ENCODE results near the gene TNFRSF9.

- TF ChIP-seq CBX5 (IDR thresholded peaks at IDR 0.05; ENCODE audit: borderline replicate concordance, low read depth) = no peak
- TF ChIP-seq, protein P1, sequence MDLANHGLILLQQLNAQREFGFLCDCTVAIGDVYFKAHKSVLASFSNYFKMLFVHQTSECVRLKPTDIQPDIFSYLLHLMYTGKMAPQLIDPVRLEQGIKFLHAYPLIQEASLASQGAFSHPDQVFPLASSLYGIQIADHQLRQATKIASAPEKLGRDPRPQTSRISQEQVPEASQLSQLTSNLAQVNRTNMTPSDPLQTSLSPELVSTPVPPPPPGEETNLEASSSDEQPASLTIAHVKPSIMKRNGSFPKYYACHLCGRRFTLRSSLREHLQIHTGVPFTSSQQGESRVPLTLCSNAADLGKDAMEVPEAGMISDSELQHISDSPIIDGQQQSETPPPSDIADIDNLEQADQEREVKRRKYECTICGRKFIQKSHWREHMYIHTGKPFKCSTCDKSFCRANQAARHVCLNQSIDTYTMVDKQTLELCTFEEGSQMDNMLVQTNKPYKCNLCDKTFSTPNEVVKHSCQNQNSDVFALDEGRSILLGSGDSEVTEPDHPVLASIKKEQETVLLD (IDR thresholded peaks at IDR 0.05) = no peak
- no peak for TF ChIP-seq GATA2 (CRISPR knock-in tag; IDR thresholded peaks at IDR 0.05)
- TF ChIP-seq POLR2A (conservative IDR thresholded peaks at IDR 0.05) = no peak
- no peak for TF ChIP-seq GABPB2 (CRISPR knock-in tag; conservative IDR thresholded peaks at IDR 0.05)
- TF ChIP-seq, protein P2, sequence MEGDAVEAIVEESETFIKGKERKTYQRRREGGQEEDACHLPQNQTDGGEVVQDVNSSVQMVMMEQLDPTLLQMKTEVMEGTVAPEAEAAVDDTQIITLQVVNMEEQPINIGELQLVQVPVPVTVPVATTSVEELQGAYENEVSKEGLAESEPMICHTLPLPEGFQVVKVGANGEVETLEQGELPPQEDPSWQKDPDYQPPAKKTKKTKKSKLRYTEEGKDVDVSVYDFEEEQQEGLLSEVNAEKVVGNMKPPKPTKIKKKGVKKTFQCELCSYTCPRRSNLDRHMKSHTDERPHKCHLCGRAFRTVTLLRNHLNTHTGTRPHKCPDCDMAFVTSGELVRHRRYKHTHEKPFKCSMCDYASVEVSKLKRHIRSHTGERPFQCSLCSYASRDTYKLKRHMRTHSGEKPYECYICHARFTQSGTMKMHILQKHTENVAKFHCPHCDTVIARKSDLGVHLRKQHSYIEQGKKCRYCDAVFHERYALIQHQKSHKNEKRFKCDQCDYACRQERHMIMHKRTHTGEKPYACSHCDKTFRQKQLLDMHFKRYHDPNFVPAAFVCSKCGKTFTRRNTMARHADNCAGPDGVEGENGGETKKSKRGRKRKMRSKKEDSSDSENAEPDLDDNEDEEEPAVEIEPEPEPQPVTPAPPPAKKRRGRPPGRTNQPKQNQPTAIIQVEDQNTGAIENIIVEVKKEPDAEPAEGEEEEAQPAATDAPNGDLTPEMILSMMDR (IDR thresholded peaks at IDR 0.05 in 2 of 3, conservative IDR thresholded peaks at IDR 0.05 in 1 of 3; ENCODE audit: insufficient read depth in 2 of 3, low read depth in 1 of 3, low read length in 3 of 3) = no peak
- TF ChIP-seq SNIP1 (IDR thresholded peaks at IDR 0.05; ENCODE audit: low read depth) = no peak
- TF ChIP-seq ZFX (CRISPR knock-in tag; IDR thresholded peaks at IDR 0.05) = no peak
- no peak for TF ChIP-seq DNMT1 (IDR thresholded peaks at IDR 0.05)
- no peak for TF ChIP-seq PRPF4 (IDR thresholded peaks at IDR 0.05; ENCODE audit: insufficient read depth, low read depth, low read length, poor library complexity, severe bottlenecking)
These were observed 19.5 kb upstream of the TNFRSF9 start for GRCh38 chr1:7960165-7960564.

Data from K562 (cell line).